Cardiac fibroblast (primary cell): Measurements from ENCODE around the gene TMTC2.

Experiments
- DNase-seq, 2 donors: peaks; one replicate each; pipeline versions ENCODE4 v3.0.0 to v3.0.0-alpha.2; 2010; ENCODE audit warnings: low read depth in 2 of 2
- H3K4me3 ChIP-seq, 2 donors: replicated peaks in 1 of 2; 1 replicate in 1 of 2; 2 replicates in 1 of 2; pipeline ENCODE4 v1.5.1; 2011; ENCODE audit warnings: low read depth in 2 of 2, low read length in 2 of 2, mild to moderate bottlenecking in 2 of 2, moderate library complexity in 1 of 2
- TF ChIP-seq, protein P1 (sequence below): IDR thresholded peaks from one replicate; pipeline ENCODE4 v1.5.1; 2011; ENCODE audit warnings: low read depth, mild to moderate bottlenecking, low read length, inconsistent platforms

The TMTC2 gene

GRCh38 chr12:82688596-82688995, 1.9 kb downstream of the TMTC2 start:
- peak overlapping the region in 1 of 2 donors; percentile 87 for H3K4me3 ChIP-seq
- DNase-seq = no peak
- TF ChIP-seq, protein P1, sequence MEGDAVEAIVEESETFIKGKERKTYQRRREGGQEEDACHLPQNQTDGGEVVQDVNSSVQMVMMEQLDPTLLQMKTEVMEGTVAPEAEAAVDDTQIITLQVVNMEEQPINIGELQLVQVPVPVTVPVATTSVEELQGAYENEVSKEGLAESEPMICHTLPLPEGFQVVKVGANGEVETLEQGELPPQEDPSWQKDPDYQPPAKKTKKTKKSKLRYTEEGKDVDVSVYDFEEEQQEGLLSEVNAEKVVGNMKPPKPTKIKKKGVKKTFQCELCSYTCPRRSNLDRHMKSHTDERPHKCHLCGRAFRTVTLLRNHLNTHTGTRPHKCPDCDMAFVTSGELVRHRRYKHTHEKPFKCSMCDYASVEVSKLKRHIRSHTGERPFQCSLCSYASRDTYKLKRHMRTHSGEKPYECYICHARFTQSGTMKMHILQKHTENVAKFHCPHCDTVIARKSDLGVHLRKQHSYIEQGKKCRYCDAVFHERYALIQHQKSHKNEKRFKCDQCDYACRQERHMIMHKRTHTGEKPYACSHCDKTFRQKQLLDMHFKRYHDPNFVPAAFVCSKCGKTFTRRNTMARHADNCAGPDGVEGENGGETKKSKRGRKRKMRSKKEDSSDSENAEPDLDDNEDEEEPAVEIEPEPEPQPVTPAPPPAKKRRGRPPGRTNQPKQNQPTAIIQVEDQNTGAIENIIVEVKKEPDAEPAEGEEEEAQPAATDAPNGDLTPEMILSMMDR = no peak

DNA sequence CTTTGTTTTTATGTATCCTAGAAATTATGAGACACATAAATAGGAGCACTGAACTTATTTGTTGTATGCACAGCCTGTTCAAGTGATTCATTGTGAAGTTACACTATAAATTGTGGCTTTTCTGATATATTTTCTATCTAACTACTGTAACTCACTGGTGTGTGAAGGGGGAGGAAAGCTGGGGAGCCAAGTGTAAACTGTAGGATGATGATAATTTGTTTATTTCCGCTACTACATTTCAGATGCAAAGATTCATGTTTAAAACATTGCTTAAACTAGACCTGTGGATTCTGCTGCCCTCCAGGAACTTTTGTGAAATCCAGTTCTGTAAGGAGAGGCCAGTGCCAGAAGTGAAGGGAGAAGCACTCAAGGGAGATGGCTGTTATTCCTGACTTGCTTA, 3.3 kb downstream of the TMTC2 start:
- DNase-seq = peak in 1 of 2 donors; percentile 19
- TF ChIP-seq, protein P1 = no peak

GRCh38 chr12:82691513-82691912, 4.8 kb downstream of the TMTC2 start:
- H3K4me3 ChIP-seq = no peak overlapping the region
- no peak for DNase-seq
- TF ChIP-seq, protein P1 = no peak

More for the DNA sequence above, 3.3 kb downstream of the TMTC2 start:
- no peak overlapping the region for H3K4me3 ChIP-seq

DNA sequence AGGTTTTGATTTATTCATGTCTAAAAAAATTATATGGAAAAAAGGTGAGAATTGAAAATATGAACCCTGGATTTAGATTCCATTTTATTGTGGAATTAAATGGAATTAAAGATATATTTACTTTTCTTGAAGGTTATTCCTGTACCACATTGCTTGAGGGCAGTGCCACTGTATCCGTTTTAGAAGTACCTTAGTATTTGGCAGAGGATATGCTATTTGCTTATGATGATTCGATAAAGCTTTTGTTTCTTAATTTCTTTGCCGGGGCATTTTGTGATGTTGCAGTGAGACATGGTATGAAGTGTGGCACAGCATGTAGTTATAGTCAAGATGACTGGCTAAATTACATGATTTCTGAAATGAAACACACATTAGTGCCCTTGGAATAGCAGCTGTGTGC, 7.6 kb downstream of the TMTC2 start:
- DNase-seq = no peak
- TF ChIP-seq, protein P1 = no peak
- no peak overlapping the region for H3K4me3 ChIP-seq

- peak; percentile 28 to 47 for DNase-seq
- H3K4me3 ChIP-seq = no peak overlapping the region
- TF ChIP-seq, protein P1 = no peak
These were observed 8.3 kb downstream of the TMTC2 start for GRCh38 chr12:82694970-82695369.

DNA sequence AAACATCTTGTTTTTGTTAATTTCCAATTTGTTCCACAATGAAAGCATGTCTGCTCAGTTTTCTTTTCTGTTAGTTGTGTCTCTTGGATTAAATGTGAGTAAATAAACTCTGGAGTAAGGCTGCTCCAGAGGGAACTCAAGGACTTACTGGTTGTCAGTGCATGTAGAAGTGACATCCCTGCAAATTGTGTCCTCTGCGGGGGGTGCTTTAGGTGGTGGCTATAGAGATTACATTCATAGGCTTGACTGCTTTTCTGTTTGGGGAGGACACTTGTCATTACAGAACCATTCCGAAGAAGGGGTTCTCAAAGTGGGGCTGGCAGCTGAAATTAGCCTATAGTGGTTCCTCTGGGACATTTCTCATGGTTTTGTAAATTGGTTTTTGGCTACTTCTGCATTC, 8.8 kb downstream of the TMTC2 start:
- TF ChIP-seq, protein P1 = no peak
- no peak for DNase-seq
- H3K4me3 ChIP-seq = no peak overlapping the region

DNA sequence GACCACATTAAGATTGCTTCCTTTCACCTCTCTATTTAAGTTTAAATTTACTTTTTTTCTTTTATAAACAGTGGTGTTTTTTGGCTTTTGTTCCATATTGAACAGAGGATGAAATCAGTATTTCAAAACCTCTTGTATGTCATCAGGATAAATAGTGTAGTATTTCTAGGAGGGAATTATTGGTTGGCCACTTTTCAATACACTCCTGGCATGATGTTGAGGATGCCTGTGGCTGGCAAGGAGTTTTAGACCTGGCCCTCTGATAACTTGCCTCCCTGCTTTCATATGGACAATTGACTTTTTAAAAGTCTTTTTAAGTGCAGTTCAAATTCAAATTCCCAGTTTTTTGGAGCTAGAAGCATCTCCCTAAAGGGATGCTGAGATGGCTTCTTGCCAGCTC, 9.8 kb downstream of the TMTC2 start:
- H3K4me3 ChIP-seq = no peak overlapping the region
- TF ChIP-seq, protein P1 = no peak
- no peak for DNase-seq
